HG02840 (cell line): ENCODE data around the gene MICU1.
"Not testable (repeated sequence)": the region's sequence is repeated elsewhere in the genome, so short reads cannot be mapped to it uniquely, and the experiment has no call there.

Source experiments
- ATAC-seq: cut with Tn5 transposase; IDR thresholded peaks from one replicate; pipeline ENCODE4 v1.9.1; 2021; ENCODE audit warnings: mild to moderate bottlenecking, moderate library complexity, moderate number of reproducible peaks; ENCODE audit not compliant: unreplicated experiment, low FRiP score

The MICU1 gene

GRCh38 chr10:72334196-72334824, 291.6 kb downstream of the MICU1 start:
- no peak for ATAC-seq

- ATAC-seq = no peak
Measured at GRCh38 chr10:72333112-72334015, 292.5 kb downstream of the MICU1 start.

GRCh38 chr10:72332423-72333111, 293.3 kb downstream of the MICU1 start:
- ATAC-seq = no peak

- peak; percentile 30 for ATAC-seq
Measured at GRCh38 chr10:72331575-72332422, 294.1 kb downstream of the MICU1 start.

- ATAC-seq = no peak
Measured at GRCh38 chr10:72330069-72330426, 295.8 kb downstream of the MICU1 start.

GRCh38 chr10:72329290-72330068, 296.4 kb downstream of the MICU1 start:
- no peak for ATAC-seq

- no peak for ATAC-seq
Measured at GRCh38 chr10:72328829-72329204, 297.1 kb downstream of the MICU1 start.

- ATAC-seq = no peak
Measured at GRCh38 chr10:72328045-72328828, 297.6 kb downstream of the MICU1 start.

GRCh38 chr10:72326665-72327603, 298.9 kb downstream of the MICU1 start:
- ATAC-seq = not testable (repeated sequence)

GRCh38 chr10:72325243-72326175, 300.4 kb downstream of the MICU1 start:
- ATAC-seq = not testable (repeated sequence)

GRCh38 chr10:72323771-72324191, 302.1 kb downstream of the MICU1 start:
- no peak for ATAC-seq

- ATAC-seq = no peak
Measured at GRCh38 chr10:72323108-72323749, 302.6 kb downstream of the MICU1 start.

GRCh38 chr10:72322280-72323058, 303.4 kb downstream of the MICU1 start:
- no peak for ATAC-seq

GRCh38 chr10:72322030-72322279, 303.9 kb downstream of the MICU1 start:
- no peak for ATAC-seq

- ATAC-seq = no peak
Measured at GRCh38 chr10:72321248-72322029, 304.4 kb downstream of the MICU1 start.
